NOMO-1 treated with dmso at 0.1 percent for 144 hours (cell line): ENCODE measurements around the gene TNFRSF13B.
"Not testable (repeated sequence)": the region's sequence is repeated elsewhere in the genome, so short reads cannot be mapped to it uniquely, and the experiment has no call there.

ENCODE experiments used
- DNase-seq: peaks from one replicate; lab custom pipeline; 2025; ENCODE audit not compliant: unreplicated experiment; lab: John Stamatoyannopoulos, UW

The TNFRSF13B gene

DNA sequence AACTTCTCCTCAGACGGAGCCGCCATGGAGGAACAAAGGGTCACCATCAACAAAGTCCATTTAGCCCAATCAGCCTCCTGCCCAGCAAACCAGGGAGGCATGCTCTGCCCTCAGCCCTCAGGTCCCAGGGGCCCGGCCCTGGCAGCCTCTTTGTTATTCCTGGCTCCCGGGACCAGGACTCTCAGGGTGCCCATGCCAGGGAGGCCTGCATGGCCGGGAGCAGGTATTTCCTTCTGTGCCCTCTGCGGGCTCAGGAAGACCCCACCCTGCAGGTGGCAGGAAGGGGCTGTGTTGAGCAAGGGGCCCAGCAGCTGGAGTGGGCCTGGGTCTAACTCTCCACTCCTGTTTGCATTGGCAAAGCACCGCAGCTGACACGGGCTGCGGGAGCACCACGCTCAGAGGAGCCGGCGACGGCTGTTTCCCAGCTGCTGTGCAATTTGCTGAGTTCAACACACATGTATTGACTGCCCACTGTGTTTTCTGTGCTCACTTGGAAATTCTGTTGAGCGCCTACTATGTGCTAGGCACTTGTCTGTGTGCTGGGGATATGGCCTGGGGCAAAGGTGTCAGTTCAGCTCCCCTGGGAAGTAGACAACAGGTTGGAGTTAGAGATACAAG is 33.2 kb upstream of the TNFRSF13B start:
- not testable (repeated sequence) for DNase-seq

DNA sequence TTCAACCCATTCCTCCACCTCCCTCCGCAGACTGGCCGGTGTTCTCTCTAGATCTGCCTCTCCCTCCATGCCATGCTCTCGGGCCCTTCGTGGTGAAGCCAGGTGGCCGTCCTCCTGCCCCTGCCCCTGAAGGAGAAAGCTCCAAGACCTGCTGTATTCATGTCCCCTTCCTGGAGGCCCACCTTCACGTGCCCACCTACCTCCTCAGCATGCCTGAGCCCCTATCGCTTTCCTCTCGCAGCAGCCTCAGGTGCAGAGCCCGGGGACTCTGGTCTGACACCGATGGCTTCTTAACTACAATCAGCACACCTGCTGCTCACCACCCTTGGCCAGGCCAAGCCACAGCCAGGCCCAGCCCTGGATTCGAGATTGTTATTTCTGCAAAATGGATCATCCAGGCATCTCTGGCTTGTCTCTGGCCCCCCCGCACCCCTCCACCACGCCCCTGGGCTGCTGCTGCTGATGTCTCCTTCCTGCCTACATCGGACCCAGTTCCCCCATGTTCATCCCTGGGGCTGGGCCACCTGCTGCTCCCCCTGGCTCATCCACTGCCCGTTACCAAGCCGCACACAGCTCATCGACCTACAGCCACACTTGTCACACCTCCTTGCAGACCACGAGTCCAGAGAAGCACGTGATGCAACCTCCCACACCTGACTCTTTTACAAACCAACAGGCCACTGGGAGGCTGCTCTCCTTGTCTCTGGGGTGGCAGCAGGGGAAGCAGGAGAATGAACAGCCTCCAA is 32.5 kb upstream of the TNFRSF13B start:
- no peak for DNase-seq

DNA sequence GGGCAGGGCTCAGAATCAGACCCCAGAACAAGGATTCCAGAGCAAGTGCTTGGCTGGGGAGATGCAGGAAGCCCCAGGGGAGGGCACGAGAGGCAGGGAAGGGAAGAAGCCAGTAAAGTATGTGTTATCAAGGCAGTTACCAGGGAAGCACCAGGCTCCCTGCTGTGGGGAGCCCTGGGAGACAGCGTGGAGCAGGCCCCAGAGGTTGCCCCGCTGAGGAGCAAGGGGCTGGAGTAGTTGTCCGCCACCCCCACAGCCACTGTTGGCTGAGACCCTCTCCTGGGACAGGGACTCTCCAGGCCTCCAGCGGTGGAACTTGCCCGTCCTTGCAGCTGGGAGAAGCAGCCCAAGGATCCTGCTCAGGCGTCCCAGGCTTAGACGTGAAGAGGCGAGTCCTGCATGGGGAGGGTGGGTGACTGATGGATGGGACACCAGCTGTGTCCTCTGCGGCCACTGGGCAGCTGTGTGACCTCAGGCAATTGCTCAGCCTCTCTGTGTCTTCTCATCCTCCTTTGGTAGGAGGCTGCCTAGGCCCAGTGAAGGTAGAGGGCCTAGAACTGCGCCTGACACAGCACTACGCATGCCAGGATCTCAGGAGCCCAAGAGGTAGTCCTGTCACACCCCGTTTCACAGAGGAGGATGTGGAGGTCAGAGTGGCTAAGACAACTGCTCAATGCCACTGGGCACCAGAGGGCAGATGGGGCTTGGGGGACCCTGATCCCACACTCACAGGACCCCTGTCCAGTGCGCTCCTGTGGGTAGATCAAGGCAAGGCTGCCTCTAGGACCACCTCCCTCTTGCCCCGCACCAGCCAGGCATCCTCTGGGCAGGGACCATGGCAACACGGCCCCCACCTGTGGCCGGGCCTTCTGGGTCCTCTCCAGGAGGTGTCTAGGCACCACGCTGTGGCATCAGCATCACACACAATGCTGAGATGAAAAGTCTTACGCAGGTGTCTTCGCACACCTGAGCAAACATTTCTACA is 31.1 kb upstream of the TNFRSF13B start:
- DNase-seq = not testable (repeated sequence)

DNA sequence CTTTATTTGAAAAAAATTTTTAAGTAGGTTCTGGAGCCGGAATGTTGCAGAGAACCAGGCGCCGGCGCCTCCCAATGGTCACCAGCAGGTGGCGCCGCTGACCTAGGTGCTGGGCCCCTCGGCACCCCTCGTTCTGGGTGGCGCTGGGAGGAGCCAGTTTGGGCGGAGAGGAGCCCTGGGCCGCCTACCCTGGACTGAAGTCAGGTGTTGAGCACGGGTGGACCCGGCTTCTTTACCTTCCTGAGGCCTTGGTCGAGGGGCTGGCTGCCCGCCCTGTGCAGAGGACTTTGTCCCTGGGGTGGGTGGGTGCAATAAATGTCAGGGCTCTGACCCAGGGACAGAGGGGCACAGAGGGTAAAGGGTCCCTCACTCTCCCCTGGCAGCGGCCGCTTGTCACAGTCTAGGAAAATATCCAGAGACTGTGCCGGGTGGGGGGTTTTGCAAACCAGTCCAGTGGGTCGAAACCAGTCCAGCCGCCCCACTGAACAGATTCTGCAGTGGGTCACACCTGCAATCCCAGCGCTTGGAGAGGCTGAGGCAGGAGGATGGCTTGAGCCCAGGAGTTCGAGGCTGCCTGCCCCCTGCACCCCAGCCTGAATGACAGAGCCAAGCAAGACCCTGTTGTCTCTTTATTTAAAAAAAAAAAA is 30.1 kb upstream of the TNFRSF13B start:
- peak; percentile 23 for DNase-seq

DNA sequence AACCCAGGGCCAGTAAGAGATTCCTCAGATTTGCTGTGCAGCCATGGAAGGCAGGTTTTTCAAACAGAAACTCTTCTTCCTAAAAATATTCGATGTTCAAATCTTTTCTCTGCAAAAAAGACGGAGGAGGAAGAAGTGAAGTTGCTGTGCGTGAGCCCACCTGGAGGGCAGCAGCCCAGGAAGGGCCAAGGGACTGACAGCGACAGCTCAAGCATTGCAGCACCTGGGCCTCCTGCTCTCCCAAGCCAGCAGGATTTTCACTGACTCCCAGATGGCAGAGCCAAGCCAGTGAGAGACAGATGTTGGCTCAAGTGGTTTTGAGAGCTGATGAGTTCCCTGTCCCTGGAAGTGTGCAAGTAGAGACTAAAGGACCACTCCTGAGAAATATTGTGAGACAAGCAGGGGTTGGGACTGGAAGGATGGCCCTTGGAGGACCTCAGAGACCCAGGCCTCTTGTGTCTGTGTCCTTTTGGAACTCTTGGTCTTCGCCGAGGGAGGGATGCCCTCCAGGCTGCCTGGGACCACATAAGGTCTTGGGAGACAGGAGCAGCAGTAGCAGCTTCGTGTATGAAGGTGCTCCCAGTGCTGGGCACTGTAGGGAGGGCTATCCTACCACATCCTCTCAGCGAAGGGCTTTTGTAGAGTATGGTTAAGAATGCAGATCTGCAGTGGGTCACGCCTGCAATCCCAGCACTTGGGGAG is 29.3 kb upstream of the TNFRSF13B start:
- no peak for DNase-seq

DNA sequence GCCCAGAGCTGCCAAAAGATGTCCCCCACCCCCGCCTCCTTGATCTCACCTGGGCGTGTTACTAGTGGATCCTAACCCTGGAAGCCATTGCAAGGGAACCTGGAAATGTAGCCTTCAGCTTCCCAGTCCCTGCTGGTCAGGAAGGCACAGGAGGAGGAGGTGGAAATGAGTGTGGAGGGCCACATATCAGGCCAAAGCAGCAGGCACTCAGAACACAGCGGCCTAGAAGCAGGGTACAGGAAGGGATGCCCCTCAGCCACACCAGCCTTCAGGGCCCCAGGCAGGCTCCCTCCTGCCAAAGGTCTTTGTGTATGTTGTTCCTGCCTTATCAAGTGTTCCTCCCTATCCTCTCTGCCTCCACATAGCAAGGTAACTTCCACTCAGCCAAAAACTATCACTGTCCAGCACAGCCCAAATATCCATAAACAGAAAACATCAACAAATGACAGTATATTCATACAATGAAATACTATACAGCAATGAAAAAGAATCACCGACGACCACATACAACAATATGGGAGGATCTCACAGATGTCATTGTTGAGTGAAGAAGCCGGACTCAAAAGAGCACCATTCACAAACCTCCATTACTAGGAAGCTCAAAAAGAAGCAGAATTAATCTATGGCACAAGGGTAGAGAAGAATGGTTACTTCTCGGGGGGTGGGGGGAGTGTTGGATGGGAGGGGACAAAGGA is 28.2 kb upstream of the TNFRSF13B start:
- DNase-seq = no peak

DNA sequence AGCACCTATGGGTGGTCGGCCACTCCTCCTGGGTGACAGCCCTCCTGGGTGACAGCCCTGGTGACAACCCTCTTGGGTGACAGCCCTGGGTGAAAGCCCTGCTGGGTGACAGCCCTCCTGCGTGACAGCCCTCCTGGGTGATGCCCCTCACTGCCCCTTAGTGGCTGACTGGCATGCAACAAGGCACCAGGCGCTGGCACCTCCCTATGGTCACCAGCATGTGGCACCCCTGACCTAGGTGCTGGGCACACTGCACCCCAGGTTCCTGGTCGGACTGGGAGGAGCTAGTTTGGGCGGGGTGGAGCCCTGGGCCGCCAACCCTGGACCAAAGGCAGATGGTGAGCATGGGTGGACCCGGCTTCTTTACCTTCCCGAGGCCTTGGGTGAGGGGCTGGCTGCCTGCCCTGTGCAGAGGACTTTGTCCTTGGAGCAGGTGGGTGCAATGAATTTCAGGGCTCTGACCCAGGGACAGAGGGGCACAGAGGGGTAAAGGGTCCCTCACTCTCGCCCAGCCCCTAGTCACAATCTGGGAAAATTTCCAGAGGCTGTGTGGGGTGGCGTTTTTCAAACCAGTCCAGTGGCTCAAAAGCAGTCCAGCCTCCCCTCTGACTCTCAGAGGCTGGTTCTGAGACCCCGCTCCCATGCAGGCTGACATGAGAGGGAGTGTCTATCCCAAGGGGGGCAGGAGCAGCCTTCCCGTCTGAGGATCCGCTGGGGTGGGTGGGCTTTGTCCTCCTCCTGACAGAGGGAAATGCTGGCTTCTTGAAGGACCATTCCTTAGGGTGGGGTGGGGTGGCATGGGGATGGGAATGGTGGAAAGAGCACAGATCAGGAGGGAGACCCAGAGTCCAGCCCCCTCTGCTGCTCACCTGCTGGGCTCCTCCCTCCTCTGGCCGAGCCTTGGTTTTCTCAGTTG is 25.9 kb upstream of the TNFRSF13B start:
- no peak for DNase-seq

DNA sequence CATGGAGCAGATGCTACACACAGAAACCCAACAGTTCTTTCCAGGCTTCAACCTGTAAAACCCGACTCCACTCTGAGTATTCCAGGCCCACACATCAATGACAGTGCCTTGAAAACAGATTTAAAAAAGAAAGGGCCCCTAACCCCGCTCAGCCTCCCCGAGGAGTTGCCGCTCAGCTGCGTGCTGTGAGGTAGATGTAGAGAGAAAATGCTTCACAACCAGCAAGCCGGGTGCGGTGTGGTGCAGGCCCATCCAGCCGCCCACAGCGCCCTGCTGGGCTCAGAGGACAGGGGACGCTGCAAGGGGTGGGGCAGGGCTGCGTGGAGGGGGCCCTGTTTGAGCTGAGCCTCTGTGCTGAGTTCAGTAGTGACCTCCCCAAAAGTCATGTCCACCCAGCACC is 24.8 kb upstream of the TNFRSF13B start:
- DNase-seq = not testable (repeated sequence)

DNA sequence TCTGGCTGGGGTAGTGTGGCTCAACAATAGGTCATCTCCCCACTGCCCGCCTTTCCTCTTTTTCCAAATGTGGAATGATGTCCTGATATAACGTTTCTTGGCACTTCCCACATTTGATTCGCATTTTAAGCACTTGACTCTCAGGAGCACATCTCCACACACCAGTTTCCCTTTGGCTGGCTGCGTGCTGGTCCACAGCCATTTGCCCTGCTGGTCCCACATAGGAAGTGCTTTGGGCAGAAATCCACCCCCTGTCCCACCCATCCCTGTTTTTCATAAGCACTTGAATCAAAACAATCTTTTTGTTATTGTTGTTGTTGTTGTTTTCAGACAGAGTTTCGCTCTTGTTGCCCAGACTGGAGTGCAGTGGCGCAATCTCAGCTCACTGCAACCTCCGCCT is 24.0 kb upstream of the TNFRSF13B start:
- DNase-seq = no peak

DNA sequence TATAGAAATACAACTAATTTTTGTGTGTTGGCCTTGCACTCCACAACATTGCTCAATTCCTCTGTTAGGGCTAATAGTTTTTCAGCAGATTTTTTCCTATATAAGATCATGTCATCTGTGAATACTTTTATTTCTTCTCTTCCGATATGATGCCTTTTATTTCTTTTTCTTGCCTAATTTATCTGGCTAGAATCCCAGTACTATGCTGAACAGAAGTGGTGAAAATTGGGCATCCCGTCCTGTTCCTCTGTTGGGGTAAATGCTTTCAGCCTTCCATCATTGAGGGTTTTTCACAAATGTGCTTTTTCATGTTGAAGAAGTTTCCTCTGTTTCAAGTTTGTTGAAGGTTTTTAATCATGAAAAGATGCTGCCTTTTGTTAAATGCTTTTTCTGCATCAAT is 22.7 kb upstream of the TNFRSF13B start:
- DNase-seq = no peak

DNA sequence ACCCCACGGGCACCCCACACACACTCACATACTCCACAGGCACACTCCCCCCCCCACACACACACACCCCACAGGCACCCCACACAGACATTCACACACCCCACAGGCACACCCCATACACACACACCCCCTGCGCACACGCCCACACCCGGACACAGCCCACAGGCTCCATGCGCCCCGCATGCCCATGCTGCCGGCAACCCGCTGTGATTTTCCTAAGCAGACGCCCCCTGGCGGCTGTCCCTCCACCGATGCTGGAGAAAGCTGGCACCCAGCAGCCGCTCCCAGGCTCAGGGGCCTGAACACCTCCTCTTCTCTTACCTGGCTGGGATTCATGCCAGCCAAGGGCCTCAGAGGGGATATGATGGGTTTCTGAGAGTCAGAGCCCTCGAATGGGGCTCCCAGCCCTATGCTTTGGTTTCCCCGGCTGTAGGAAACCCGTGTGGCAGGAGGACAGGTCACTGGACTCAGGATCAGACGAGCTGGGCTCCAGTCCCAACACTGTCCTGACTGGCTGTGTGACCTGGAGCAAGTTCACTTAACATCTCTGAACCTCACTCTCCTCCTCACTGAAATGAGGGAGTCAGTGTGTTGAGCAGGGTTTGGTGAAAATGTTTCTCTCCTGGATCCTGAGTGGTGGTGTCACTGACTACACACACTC is 19.6 kb upstream of the TNFRSF13B start:
- peak; percentile 29 for DNase-seq

DNA sequence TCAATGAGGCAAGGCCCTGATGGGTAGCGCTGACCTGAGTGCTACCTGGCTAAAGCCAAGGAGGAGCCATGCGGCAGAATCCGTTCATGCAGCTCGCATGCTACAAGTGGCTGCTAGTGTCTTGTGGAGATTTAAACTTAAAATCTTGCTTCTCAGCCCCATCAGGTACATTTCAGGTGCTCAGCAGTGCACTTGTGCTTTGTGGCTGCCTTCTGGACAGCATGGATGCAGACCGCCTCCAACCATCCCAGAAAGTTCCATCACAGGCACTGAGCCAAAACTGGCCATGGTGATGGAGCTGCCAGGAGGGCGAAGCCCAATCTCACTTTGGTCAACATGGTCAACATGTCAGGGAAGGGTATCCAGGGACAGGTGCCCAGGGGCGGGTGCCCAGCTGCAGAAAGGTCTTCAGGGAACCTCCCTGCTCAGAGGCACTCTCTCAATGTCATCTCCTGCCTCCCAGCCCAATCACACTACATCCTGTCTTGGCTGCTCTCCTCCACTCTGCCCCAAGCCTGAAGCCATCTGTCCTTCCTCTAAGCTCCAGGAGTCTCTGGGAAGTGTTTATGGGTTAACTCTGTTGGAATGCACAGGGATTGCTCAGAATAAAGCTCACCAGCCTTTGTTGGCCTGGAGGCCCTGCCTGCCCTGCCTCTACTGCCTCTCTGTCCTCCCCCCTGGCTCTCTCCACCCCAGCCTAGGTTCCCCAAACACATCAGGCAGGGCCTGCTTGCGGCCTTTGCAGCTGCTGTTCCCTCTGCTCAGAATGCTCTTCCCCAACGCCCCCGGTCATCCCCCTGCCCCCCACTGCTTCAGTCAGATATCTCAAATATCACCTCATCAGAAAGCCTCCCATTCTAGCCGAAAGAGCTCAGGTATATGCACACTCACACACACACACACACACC is 18.3 kb upstream of the TNFRSF13B start:
- no peak for DNase-seq

DNA sequence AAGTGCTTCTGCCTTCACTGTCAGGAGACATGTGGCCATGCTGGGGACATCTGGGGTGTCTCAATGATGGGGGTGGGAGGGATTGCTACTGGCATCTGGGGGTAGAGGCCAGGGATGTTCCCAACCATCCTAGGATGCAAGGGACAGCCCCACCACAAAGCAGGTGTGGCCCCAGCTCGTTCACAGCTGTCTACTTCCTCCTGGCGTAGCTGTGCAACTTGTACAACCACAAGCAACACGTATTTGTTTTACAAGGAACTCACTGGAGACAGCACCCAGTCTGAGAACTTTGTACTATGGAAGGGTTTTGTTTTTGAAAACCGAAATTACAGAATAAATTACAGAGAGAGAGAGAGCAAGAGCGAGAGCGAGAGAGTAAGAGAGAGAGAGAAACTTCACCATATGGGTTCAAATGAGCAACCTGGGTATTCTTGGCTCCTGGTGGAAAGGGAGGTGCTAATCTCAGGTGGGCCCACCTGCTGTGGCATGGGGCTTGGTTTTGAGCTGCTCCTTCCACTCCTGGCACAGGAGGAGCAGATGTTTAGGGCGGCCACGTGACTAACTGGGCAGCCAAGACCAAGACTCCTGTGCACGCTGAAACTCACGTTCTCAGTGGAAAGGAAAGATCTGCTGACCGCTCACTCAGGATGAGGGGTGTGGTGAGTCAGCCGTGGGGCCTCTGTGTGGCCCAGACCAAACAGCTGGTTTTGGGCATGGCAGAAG is 17.5 kb upstream of the TNFRSF13B start:
- DNase-seq = no peak

DNA sequence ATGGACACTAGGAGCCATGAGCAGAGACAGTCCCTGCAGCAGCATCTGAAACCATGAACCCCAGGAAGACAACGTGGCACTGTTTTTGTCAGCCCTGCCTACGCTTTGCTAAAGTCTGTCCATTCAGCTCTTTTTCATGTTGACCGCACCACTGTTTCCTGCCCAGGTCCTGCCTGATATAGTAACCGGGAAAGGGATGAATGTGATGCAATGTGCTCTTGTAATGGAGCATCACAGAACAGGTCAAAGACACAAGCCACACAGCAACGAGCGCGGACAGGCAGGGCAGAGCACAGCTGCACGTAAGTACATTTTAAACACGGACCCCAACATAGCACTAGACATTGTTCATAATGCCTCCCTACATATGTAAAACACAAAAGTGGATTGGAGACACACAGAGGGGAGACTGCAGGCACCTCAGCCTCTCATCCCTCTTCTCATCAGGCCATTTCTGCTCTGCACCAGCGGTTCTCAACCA is 16.9 kb upstream of the TNFRSF13B start:
- no peak for DNase-seq

DNA sequence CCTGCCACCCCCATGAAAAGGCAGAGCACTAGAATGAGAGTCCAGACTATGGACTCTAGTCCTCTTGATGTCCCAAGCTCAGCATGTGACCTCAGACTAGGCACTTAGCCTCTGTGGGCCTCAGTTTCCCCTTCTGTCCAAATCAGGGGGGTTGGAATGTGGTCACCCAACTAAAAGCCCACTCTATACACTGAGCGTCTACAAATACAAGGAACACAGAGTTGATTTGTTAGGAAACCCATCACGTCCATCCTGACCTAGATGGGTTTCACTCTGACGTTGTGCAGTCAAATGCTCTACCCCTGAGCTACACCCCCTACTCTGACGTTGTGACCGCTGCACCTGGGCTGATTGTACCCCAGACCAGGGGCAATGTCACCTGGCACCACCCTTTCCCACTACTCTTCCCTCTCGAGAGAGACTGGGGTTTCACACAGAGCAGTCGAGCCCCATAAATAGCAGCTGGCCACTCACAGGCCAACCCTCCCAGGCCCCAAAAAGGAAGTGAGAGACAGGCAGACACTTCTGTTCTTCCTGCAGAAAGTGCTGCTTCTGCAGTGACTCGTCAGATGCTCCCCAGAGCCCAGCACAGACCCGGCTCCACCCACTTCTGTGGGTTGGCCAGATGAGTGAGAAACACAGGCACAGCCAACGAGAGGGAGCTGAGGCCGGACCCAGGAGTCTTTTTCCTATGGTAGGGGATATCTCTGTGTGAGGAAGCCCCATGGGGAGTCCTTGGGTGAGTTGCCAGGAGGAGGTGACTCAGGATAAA is 16.1 kb upstream of the TNFRSF13B start:
- peak; percentile 92 for DNase-seq
